Right ventricle myocardium superior (tissue), 1 donor: ENCODE results near the gene MAN1C1. TPM values are rescaled to one million over a fixed set of nuclear protein-coding genes. Genes with fewer than 3 reads are reported as not detected.

Experiments
- ATAC-seq: fragments of 200-7000 bp; cut with Tn5 transposase; one replicate; pipeline ENCODE4 v1.9.1; 2020; ENCODE audit warnings: mild to moderate bottlenecking; ENCODE audit not compliant: poor library complexity
- DNase-seq: peaks from one replicate; pipeline ENCODE4 v3.0.0-alpha.2; 2020
- intact Hi-C: fragments of 100-400 bp; cut with DNase I; formaldehyde crosslinking; loops from one replicate; pipeline ENCODE4 v1.11.2; 2022
- total RNA-seq: library from RNA; stranded (reverse); fragmentation: NEBNext Ultra II Directional; extraction: Animal tissue kit (Norgen Biotek cat#: 25700); gene quantifications from one replicate; pipeline ENCODE4 v1.2.1, GENCODE V29; 2021
- donor health status: DM: no; HTN: yes; CAD: no; lungs with severe emphysema.

MAN1C1 gene
- total RNA-seq, 1 donor from 2014 or later: 17.5 TPM

GRCh38 chr1:25750923-25751605, 134.5 kb downstream of the MAN1C1 start:
- no peak for ATAC-seq
- intact Hi-C loops: no loop called here

GRCh38 chr1:25754470-25755181, 138.0 kb downstream of the MAN1C1 start:
- DNase-seq (no peak), ATAC-seq (peak; percentile 21)
- intact Hi-C loops: no loop called here

More at GRCh38 chr1:25750923-25751605, 134.5 kb downstream of the MAN1C1 start:
- DNase-seq: no peak

GRCh38 chr1:25755475-25756125, 139.0 kb downstream of the MAN1C1 start:
- intact Hi-C loops: no loop called here
- ATAC-seq: no peak
- DNase-seq: no peak

GRCh38 chr1:25756215-25756614, 139.6 kb downstream of the MAN1C1 start:
- DNase-seq (no peak), ATAC-seq (no peak)
- intact Hi-C loops: no loop called here

- DNase-seq (no peak), ATAC-seq (no peak)
- intact Hi-C loops: no loop called here
Observed at GRCh38 chr1:25757151-25757845, 140.7 kb downstream of the MAN1C1 start.

GRCh38 chr1:25757846-25758185, 141.2 kb downstream of the MAN1C1 start:
- intact Hi-C loops: no loop called here
- DNase-seq: no peak
- no peak for ATAC-seq

- ATAC-seq (no peak), DNase-seq (no peak)
- intact Hi-C loops: no loop called here
Observed at GRCh38 chr1:25758466-25759070, 142.0 kb downstream of the MAN1C1 start.

- intact Hi-C loops: no loop called here
- DNase-seq (no peak), ATAC-seq (no peak)
Observed at GRCh38 chr1:25760122-25760719, 143.6 kb downstream of the MAN1C1 start.

- intact Hi-C loops: no loop called here
- no peak for DNase-seq
- ATAC-seq: no peak
Observed at GRCh38 chr1:25760871-25761270, 144.3 kb downstream of the MAN1C1 start.

- peak; percentile 13 for ATAC-seq
- intact Hi-C loops: no loop called here
- no peak for DNase-seq
Observed at GRCh38 chr1:25763493-25763892, 146.9 kb downstream of the MAN1C1 start.

GRCh38 chr1:25765136-25765922, 148.7 kb downstream of the MAN1C1 start:
- intact Hi-C loops: no loop called here
- no peak for ATAC-seq

GRCh38 chr1:25765923-25766589, 149.5 kb downstream of the MAN1C1 start:
- ATAC-seq (no peak), DNase-seq (no peak)
- intact Hi-C loops: no loop called here

More at GRCh38 chr1:25765136-25765922, 148.7 kb downstream of the MAN1C1 start:
- DNase-seq: no peak

GRCh38 chr1:25766721-25767436, 150.3 kb downstream of the MAN1C1 start:
- ATAC-seq (peak; percentile 35), DNase-seq (no peak)

GRCh38 chr1:25767437-25767770, 150.8 kb downstream of the MAN1C1 start:
- intact Hi-C loops: no loop called here

More at GRCh38 chr1:25766721-25767436, 150.3 kb downstream of the MAN1C1 start:
- intact Hi-C loops: no loop called here

GRCh38 chr1:25768999-25769398, 152.4 kb downstream of the MAN1C1 start:
- intact Hi-C loops: no loop called here
- DNase-seq: no peak
- no peak for ATAC-seq

More at GRCh38 chr1:25767437-25767770, 150.8 kb downstream of the MAN1C1 start:
- DNase-seq: no peak
- no peak for ATAC-seq

GRCh38 chr1:25769625-25770383, 153.2 kb downstream of the MAN1C1 start:
- ATAC-seq (peak; percentile 45), DNase-seq (no peak)
- intact Hi-C loops: no loop called here
